GM21381 (cell line): ENCODE measurements around the gene PTPRD.

Source experiments
- ATAC-seq: cut with Tn5 transposase; IDR thresholded peaks from one replicate; pipeline ENCODE4 v1.9.1; 2021; ENCODE audit warnings: mild to moderate bottlenecking, moderate library complexity; ENCODE audit not compliant: unreplicated experiment

Gene PTPRD

DNA sequence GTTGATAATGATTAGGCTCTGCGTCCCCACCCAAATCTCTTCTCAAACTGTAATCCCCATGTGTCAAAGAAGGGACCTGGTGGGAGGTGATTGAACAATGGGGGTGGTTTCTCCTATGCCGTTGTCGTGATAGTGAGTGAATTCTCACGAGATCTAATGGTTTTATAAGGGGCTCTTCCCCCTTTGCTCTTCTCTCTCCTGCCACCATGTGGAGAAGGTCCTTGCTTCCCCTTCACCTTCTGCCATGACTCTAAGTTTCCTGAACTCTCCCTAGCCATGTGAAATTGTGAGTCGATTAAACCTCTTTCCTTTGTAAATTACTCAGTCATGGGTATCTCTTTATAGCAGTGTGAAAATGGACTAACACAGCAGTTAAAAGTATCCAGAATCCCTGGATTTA is 2098.0 kb downstream of the PTPRD start:
- no peak for ATAC-seq

DNA sequence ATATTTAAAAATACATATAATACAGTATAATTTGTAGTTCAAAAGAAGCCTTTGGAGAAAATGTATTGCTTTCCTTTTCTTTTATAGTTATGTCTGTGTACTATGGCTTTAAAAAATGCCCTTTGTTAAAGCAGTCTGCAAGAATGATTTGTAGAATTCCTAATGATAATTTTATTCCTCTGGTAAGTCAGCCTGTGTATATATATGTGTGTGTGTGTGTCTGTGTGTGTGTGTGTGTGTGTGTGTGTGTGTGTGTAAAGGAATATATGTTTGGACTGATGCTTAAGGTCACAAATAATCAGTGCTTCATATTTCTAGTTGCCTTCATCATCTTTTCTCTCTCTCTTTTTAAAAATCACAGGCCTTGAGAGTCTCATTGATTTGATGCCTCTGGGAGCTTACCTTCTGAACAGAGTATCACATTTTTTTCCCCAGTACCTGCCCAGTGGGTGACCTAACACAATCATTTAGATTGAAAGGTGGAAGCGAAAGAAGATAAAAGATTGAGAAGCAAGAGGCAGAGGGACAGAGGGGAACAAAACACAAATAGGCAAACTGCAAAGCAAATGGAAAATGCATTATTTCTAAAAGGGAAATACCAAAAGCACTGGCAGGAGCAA is 2104.0 kb downstream of the PTPRD start:
- no peak for ATAC-seq

DNA sequence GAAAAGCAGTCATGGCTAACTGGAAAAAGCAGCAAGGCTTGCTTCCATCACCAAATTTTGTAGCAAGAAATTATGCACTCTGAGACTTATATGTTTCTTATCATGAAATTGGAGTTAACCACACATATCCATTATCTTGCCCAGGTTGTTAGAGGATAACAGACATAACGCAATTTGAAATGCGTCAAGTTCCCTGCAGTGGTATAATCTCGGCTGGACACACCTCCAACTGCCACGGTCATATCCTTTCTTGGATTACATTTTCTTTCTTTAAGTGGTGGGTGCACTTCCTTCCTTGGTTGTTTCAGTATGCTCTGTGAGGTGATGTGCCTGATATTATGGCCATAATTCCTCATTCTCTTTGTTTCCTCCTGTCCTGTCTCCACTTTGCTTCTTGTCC is 2118.2 kb downstream of the PTPRD start:
- no peak for ATAC-seq

DNA sequence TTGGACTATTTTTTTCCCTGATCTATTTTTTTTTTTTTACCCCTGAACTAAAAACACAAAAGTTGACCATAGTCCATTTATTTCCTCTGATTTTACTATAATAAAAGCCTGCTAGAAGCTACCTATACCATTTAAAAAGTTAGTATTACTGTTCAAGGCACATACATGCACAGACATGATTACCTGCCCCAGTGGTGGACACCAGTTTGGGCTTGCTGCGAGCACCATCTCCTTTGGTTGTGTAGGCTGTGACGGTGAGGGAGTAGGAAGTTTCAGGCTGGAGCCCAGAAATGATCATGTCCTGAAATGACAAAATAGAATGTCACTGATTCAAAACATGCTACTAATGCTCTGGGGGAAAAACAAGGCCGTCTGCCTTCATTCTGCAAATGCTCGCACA is 2120.1 kb downstream of the PTPRD start:
- ATAC-seq: no peak

DNA sequence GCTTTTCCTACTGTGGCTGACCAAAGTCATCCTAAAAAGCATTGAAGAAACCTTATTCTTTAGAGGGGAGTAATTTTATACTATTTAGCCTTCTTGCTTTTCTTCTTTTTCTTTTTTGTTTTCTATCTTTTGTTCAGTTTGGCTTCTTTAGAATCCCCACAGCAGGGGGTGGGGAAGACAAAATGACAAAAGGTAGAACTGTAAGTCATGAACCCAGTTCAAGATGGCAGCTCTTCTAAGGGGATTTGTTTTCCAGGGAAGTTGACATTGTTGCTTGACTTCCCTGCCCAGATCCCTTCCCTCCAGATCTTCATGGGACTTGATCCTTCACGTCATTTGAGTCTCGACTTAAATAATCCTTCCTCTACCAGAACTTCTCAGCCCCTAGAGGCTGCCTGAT is 2120.8 kb downstream of the PTPRD start:
- ATAC-seq: no peak

DNA sequence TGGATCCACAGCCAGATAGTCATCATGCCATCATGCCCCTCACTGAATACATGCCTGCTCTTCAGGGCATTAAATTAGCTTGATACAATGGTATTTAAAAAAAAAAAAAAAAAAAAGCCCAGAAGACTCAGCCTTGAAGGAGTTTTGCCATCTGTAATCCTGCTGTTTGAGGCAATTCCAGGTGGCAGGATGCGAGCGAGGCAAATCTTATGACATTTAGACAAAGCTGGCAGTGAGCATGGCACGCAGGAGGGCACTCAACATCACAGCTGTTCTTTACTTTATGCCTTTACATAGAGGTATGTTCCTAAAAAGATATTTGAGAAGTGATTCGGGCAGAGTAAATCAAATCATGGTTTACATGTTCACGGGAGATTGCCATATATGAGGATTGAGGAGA is 2121.2 kb downstream of the PTPRD start:
- no peak for ATAC-seq

DNA sequence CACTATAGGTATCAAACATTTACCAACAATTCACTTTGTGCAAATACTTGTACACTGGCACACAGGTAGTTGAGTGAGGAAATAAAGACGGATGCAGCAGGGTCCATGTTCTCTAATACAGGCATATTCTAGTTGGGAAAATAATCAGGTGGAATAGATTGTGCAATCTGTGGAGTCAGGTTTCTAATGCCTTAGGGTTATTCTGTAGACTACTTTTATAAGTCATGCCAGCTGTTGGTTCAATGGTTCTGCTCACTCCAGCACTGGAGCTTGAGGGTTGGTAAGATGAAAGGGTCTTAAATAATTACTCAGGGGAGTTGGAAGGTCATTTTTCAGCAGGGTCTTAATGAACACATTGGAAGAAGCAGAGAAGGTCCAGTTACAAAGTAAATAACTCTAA is 2123.0 kb downstream of the PTPRD start:
- ATAC-seq: no peak

DNA sequence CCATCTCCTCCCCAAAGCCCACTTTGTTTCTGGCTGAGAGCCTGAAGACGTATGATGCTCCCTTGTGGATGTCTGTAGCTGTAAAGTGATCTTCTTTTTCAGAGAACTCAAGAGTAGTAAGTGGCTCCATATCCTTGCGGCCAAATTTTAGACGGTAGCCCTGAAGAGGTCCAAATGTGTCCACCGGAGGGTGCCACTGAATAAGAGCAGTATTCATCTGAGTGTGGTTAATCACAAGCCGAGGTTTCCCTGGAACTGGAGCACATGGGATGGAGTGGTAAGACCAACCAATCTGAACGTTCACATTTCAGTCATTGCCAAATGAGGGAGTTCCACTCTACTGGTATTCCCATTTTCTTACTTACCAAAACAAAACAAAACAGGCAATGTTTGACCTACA is 2126.7 kb downstream of the PTPRD start:
- no peak for ATAC-seq

DNA sequence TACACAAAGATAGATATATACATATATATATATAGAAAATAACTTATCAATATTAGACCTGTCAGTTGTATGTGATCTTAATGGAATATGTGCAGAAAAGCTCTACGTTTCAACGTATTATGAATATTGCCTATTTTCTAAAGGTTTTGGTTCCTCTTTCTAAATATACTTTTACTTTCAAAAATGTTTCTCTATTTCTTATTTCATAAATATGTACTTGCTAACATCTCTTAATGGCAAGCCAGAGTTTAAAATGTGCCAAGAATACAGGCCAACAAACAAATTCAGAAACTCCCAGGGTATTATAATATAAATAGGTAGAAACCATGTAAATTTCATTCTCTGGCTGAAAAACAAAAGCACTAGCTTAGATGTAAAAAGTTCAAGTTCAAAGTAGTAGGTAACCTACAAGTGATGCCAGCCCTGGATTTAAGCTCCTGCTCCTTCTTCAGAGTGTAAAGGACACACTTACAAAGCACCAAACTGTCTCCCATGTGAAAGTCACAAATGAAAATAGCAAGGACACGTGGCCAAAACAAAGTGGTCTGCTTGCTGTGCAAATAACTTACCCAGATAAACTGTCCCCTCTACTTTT is 2128.1 kb downstream of the PTPRD start:
- ATAC-seq: no peak

DNA sequence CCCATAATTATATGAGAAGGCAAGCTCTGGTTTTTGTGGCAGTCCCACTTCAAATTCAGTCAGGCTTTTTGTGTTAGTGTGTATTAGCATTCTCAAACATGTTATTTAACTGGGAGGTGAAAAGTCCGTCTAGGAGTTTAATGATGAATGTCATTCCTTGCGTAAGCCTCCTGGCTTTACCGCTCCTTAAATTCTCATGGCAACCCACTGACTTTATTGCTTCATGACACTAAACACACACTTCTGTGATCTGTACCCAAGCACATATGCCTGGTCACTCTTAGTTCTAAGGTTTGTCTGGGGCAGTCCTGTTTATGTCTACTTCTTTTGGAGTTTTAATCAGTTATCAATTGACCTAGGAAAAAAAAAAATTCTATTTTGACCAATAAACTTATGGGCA is 2135.4 kb downstream of the PTPRD start:
- ATAC-seq: no peak

DNA sequence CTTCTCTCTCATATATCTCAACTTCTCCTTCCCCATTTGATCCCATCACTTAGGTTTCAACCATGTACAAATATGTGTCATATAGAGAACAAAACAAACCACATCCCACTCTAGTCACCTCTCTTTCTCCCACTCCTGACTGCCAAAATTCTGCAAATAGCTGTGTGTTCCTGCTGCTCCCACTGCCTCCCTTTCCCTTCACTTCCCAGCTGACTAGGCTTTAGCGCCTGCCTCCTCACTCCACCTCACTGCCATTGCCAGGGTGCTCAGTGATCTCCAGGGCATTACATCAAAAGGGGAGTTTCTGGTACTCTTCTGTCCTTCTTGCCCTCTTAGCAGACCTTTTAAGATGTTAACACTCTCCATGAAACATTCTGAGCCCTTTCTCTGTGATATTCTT is 2137.9 kb downstream of the PTPRD start:
- no peak for ATAC-seq

DNA sequence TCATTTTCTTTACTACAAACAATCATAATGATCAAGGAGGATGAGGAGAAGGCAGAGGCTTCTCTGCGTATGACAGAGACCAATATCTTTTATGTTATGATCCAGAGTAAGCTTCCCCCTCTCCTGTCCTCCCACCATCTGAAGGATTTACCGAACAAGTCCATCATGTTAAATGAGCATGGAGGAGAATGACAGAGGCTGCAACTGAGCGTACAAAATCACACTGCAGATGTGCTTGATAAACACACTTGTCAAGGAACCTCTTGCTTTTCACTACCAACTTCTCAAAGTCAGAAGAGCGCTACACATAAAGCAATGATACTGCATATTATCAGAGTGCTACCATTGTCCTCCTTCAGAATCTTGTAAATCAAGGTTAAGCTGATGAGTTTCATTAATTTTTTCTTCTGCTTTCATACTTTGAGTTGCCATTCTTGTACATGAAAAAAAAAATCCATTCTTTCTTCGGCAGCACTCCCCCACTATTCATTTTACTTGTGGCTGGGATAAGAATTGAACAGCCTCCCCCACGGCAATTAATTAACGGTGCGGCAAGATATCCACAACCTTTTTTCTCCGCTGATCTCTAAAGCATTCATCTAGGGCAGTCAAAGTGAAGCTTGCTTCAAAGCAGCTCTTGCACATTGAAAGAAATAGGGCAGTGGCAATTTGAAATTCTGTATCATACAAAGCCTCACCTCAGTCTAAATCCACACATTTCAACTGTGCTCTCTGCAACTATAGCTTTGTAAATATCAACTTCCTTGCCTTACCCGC is 2139.4 kb downstream of the PTPRD start:
- ATAC-seq: no peak

DNA sequence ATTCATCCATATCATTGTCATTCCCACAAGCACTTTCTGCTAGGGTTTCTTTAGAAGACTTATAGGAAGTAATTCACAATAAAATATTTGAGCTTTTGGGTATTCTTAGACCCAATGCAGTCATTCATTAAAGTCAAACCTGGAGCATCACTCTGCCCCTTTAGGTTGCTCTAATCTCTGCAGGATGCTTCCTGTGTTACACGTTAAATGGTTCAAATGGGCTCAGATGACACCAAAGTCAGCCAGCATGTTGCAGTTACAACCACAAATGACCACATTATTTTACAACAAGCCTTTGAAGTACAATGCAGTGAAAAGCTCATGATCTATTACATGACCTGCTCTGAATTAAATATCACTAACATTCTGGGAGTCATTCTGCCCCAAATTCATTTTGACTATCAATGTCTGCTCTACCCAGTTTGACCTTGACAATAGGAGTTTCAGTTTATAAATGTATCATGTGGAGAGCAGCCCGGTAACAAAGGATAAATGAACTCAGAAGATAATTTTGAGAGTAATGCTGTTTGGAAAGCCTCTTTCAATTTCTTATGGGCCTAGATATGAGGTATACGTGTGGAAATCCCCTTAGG is 2144.7 kb downstream of the PTPRD start:
- no peak for ATAC-seq

DNA sequence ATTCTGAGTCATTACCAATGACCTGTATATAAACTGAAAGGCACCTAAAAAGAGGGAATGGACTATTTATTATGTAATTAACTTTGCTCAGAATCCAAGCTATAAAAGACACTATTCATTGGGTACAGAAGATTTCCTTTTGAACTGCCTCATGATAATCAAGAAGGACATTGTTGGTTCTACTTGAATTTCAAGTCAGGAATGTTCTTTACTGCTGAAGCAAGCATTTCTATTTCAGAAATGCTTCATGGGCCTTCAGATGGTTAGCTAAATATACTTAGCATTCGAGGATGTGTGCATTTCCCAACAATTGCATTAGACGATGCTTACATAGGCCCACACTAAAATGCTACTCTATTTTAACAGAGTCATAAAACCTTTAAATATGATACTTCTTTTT is 2155.0 kb downstream of the PTPRD start:
- no peak for ATAC-seq

DNA sequence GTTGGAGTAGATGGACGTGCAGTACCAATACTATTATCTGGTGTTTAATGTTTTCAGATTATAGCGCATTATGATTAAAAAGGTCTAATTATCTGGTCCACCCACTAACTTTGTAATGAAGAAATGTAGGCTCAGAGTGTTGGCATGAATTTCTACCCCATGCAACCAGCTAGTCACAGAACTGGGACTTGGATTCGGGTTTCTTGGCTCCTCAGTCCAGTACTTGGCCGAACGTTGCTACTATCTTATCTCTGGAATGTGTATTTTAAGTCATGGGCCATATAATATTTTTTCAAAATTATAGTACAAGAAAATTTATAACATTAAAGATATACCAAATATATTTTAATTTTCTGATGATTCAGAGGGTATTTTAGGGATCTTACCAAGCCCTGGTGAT is 2155.7 kb downstream of the PTPRD start:
- ATAC-seq: no peak

DNA sequence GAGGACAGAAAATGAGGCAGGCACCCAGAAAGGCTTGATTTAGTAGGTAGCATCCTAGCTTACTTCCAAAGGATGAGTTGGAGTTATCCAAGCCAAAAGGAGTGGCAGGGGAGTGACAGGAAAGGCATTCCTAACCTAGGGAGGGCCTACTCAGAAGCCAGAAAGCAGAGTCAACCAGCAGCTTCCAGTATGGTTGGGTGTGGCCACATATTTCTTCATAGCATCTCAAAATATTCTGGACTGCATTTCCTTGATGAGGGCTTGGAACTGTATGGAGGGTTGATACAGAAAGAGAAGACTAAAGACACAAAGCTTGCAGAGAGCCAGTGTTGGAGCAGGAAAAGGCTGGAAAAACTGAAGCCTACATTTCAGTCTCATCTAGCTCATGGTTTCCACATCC is 2156.5 kb downstream of the PTPRD start:
- ATAC-seq: no peak

DNA sequence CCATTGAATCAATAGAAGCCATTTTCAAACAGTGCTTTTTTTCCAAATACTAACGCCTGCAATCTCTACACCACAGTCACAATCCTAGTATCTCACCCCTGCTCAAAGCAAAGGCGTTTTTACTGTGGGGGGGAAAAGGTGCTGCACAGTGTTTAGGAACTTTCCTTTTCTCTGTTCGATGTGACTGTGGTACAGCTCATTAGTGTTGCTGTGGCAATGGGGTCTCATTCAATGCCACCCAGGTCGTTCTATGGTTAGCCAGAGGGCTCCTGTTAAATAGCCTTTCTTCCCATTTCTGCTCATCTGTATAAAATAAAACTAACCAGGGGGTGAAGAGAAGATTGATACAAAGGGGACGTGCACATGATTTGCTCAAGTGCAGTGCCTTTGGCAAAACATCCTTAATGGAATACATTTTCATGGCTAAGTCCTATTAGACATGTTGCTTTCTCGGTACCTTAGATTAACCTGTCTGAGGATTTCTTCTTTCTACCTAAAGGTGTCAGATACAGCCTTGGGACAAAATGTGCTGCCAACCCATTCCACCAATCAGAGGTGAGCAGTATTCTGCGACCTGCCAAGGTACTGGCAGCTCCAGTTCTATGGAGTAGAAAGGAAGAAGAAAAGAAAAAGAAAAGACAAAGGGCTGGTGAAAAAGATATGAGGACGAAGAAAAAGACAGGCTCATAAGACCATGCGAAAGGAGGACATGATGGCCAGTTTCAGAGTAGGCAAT is 2161.8 kb downstream of the PTPRD start:
- no peak for ATAC-seq

DNA sequence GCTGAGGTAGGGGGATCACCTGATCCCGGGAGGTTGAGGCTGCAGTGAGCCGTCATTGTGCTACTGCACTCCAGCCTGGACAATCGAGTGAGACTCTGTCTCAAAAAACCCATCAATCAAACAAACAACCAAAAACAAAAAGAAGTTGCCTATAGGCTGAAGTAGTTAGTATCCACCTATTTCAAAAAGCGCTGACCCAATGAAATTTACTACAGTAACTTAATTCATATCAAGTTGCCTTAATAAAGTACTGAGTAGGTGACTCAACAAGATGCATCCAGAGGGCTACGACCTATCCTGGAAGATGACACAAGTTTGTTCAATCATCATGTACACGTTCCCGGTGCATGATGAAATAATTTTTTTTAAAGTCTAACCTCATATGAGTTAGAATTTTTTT is 2164.6 kb downstream of the PTPRD start:
- no peak for ATAC-seq

DNA sequence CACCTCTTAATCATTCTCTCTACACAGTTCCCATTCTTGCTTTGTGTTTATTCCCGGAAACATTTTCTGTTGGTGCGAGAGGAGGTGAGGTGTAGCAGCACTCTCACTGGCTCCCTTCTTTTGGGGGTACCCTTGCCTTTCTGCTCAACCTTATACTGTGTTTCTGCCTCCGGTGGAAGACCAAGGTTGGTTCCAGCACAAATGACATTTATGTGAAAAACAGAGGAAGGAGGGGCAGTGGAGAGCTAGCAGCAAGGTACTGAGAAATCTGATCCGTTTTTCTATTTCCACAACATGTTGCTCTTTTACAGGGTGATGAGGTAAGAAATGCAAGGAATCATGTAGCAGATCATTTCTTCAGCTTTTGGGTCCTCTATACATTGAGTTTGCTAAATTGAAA is 2165.2 kb downstream of the PTPRD start:
- ATAC-seq: no peak

DNA sequence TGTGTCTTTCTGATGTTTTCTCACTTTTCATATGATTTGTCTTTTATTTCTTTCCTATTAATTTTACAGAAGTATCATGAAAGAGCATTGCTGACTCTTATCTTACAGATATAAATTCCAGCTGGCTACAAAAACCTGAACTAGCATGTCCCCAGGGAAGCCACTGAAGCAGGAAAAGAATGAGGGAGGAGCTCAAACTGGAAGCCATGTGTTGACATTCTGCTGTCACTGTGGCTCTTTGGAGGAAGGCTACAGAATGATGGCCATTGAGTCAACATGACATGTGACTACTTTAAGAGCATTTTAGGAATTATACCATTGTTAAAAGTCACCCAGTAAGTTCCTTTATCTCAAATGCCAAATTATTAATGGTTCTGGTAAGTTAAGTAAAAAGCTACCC is 2174.9 kb downstream of the PTPRD start:
- ATAC-seq: no peak

DNA sequence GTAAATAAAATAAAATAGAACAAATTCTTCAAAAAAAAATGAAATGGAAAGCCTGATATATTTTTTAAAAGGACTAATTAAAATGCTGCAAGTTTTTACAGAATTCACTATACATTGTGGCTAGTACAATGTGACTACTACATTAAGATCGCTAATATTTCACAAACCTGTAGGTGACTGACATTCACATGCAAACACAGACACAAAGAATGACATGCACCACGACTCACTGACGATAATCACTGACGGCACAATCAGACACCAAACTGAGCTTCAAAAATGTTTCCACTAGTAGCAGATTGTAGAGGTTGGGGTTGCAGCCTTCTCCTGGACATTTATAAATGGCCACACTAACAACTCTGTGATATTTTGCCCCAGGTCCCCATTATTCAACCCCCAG is 2175.5 kb downstream of the PTPRD start:
- ATAC-seq: no peak
